T follicular helper cell (primary cell): ENCODE data around the gene MTERF4.

Experiments
- DNase-seq: peaks from one replicate; pipeline ENCODE4 v3.0.0-alpha.2; 2020; ENCODE audit warnings: low read depth

The MTERF4 gene

GRCh38 chr2:241088376-241088775 lies 13.7 kb downstream of the MTERF4 start:
- DNase-seq, result no peak

- DNase-seq, result no peak
Measured at GRCh38 chr2:241087420-241088268, 14.4 kb downstream of the MTERF4 start.

- no peak for DNase-seq
Measured at GRCh38 chr2:241084856-241085444, 17.1 kb downstream of the MTERF4 start.

GRCh38 chr2:241083091-241083415 lies 19.0 kb downstream of the MTERF4 start:
- DNase-seq, result no peak

- no peak for DNase-seq
Measured at GRCh38 chr2:241082341-241083090, 19.6 kb downstream of the MTERF4 start.

- no peak for DNase-seq
Measured at GRCh38 chr2:241081643-241082340, 20.3 kb downstream of the MTERF4 start.

- DNase-seq, result no peak
Measured at GRCh38 chr2:241081190-241081642, 20.9 kb downstream of the MTERF4 start.

GRCh38 chr2:241080405-241081189 lies 21.5 kb downstream of the MTERF4 start:
- no peak for DNase-seq

GRCh38 chr2:241074901-241075540 lies 27.1 kb downstream of the MTERF4 start:
- DNase-seq, result no peak

GRCh38 chr2:241074065-241074818 lies 27.8 kb downstream of the MTERF4 start:
- DNase-seq, result no peak

GRCh38 chr2:241073166-241074064 lies 28.7 kb downstream of the MTERF4 start:
- no peak for DNase-seq

- DNase-seq, result no peak
Measured at GRCh38 chr2:241072553-241073165, 29.4 kb downstream of the MTERF4 start.

GRCh38 chr2:241072151-241072550 lies 29.9 kb downstream of the MTERF4 start:
- DNase-seq, result no peak

- no peak for DNase-seq
Measured at GRCh38 chr2:241071677-241072111, 30.4 kb downstream of the MTERF4 start.

GRCh38 chr2:241070811-241071676 lies 31.0 kb downstream of the MTERF4 start:
- no peak for DNase-seq

GRCh38 chr2:241070361-241070760 lies 31.7 kb downstream of the MTERF4 start:
- DNase-seq, result no peak

GRCh38 chr2:241069821-241070281 lies 32.2 kb downstream of the MTERF4 start:
- no peak for DNase-seq
